HG02642 (cell line): ENCODE measurements around the gene RIMBP3C.
"Not testable (repeated sequence)": the region's sequence is repeated elsewhere in the genome, so short reads cannot be mapped to it uniquely, and the experiment has no call there.

Source experiments
- ATAC-seq: cut with Tn5 transposase; IDR thresholded peaks from one replicate; pipeline ENCODE4 v1.9.1; 2021; ENCODE audit warnings: mild to moderate bottlenecking; ENCODE audit not compliant: unreplicated experiment, poor library complexity

Gene RIMBP3C, protein sequence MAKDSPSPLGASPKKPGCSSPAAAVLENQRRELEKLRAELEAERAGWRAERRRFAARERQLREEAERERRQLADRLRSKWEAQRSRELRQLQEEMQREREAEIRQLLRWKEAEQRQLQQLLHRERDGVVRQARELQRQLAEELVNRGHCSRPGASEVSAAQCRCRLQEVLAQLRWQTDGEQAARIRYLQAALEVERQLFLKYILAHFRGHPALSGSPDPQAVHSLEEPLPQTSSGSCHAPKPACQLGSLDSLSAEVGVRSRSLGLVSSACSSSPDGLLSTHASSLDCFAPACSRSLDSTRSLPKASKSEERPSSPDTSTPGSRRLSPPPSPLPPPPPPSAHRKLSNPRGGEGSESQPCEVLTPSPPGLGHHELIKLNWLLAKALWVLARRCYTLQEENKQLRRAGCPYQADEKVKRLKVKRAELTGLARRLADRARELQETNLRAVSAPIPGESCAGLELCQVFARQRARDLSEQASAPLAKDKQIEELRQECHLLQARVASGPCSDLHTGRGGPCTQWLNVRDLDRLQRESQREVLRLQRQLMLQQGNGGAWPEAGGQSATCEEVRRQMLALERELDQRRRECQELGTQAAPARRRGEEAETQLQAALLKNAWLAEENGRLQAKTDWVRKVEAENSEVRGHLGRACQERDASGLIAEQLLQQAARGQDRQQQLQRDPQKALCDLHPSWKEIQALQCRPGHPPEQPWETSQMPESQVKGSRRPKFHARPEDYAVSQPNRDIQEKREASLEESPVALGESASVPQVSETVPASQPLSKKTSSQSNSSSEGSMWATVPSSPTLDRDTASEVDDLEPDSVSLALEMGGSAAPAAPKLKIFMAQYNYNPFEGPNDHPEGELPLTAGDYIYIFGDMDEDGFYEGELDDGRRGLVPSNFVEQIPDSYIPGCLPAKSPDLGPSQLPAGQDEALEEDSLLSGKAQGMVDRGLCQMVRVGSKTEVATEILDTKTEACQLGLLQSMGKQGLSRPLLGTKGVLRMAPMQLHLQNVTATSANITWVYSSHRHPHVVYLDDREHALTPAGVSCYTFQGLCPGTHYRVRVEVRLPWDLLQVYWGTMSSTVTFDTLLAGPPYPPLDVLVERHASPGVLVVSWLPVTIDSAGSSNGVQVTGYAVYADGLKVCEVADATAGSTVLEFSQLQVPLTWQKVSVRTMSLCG (N-terminal part only)

GRCh38 chr22:21551361-21551760 lies at the start of gene RIMBP3C:
Gene RIMBP3C (minus strand): TSS chr22:21551461. CDS start chr22:21550976, 485 bp downstream.
- not testable (repeated sequence) for ATAC-seq

DNA sequence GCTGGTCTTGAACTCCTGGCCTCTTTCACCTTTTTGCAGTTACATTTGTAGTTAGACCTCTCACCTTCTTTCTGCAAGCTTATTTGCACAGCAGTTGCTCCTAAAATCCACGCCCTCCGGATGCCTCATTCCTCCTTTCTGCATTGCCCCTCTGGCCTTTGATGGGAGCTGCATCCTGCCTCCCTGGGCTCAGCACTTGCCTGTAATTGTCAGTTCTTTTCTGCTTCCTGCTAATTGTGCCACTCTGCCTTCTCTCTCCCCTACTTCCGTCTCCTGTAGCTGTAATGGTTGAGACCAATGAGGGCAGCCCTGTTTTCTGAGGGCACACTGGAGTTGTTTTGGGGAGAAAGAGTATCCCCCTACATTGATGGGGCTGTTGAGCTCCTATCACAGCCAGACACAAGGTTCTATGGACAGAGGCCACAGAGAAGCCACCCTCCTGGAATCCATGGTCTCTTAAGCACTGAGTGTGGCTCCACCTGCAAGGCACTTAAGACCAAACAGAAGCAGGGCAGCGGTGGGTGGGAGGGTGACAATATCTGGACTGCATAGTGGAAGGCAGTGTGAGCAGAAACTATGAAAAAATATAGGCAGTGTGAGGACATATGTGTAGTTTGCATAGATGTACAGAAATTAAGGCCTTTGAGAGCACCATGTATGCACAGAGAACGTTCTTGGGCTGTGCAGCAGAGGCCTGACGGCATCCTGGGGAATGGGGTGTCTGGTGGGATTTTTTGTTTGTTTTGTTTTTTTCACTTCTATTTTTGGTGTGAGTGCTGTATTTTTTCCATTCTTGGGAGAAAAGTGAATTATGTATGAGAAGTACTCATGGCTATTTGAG lies 48.0 kb upstream of the RIMBP3C start:
- no peak for ATAC-seq

DNA sequence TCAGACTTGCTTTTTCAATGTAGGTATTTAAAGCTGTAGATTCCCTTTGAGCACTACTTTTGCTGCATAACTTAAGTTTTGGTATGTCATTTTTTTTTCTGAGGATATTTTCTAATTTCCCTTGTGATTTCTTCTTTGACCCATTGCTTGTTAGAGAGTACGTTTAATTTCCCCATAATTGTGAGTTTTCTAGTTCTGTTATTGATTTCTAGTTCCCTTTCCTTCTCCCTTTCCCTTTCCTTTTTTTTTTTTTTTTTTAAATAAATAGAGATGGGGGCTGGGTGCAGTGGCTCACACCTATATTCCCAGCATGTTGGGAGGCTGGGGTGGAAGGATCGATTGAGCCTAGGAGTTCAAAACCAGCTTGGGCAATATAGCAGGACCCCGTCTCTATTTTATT lies 47.0 kb upstream of the RIMBP3C start:
- no peak for ATAC-seq

GRCh38 chr22:21596356-21597135 lies 45.3 kb upstream of the RIMBP3C start:
- not testable (repeated sequence) for ATAC-seq

DNA sequence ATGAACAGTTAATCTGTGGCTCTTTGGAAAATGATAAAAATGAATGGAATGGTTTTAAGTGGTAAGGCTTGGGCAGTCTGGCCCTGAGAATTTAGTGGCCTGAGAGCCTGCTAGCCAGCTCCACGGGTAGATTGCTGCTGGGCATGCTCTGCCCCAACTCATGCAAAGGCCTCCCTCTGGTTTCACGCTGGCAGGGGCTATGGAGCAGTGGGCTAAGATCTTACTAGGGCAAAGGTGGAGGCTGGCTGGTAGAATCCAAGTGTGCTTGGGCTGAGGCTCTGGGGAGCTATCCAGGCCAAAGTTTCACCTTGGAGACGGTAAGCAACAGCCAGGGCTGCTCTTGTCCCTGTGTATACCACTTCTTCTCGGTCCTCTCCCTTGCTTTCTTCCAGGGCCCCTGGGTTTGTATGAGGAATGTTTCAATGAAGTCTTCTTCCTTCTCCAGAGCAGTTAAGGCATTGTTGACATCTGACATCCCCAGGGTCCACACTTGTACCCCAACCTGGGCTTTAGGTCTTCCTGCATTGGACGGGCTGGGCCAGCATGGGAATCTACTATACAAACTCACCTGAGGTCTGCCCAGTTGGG lies 43.7 kb upstream of the RIMBP3C start:
- no peak for ATAC-seq

- no peak for ATAC-seq
Observed at GRCh38 chr22:21593406-21594232, 42.4 kb upstream of the RIMBP3C start.

GRCh38 chr22:21592422-21592821 lies 41.2 kb upstream of the RIMBP3C start:
- no peak for ATAC-seq

DNA sequence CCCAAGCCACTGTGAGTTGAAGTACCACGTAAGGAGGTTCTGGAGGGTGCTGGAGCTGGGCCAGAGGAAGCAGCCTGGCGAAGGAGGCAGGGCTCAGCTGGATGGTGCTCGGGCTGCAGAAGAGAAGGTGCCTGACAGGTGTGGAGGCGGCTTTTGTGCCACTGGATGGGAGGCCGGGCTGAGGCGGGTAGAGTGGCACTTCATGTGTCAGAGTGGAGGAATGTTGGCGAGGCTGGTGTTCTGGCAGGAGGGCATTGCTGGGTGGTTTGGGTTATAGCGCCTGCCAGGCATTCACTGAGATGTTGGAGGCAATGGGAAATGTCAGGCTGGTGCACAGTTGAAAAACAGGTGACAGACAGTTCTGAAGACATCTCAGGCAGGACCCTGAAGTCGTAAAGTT lies 40.4 kb upstream of the RIMBP3C start:
- no peak for ATAC-seq

DNA sequence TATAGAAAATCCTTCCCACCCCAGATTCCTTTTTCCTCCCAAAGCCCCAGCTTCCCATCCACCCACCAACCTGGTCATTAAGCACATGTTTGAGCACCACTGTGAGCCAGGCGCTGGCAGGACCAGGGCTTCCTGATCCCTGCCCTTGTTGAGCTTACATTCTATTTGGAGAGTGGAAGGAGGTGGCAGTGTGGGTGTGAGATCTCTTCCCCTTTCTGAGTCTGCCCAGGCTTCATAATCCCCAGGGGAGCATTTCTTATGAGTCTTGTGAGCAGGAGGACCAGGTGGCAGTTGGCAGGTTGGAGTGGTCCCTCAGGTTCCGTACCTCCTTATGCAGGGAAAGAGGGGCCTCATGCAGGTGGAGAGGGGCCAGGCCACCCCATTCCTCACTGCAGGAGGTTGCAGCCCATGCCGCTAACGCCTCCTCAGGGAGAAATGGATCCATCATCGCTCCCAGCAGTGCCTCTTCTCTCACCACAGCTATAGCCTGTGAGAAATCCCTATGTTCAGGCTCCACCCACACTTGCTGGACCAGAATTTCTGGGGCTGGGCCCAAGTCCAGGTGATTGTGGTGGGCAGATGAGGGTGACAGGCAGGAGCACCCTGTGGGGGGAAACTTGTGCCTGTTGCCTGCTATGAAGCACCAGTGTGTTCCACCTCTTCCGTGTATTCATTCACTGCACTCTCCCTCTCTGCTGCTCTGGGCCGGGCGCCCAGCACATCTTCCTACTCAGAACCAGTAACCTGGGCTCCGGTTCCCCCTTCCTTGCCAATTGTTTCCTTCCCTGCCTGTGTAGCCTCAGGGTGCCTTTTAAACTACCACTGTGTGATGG lies 39.8 kb upstream of the RIMBP3C start:
- no peak for ATAC-seq

- no peak for ATAC-seq
Observed at GRCh38 chr22:21589396-21589795, 38.1 kb upstream of the RIMBP3C start.

DNA sequence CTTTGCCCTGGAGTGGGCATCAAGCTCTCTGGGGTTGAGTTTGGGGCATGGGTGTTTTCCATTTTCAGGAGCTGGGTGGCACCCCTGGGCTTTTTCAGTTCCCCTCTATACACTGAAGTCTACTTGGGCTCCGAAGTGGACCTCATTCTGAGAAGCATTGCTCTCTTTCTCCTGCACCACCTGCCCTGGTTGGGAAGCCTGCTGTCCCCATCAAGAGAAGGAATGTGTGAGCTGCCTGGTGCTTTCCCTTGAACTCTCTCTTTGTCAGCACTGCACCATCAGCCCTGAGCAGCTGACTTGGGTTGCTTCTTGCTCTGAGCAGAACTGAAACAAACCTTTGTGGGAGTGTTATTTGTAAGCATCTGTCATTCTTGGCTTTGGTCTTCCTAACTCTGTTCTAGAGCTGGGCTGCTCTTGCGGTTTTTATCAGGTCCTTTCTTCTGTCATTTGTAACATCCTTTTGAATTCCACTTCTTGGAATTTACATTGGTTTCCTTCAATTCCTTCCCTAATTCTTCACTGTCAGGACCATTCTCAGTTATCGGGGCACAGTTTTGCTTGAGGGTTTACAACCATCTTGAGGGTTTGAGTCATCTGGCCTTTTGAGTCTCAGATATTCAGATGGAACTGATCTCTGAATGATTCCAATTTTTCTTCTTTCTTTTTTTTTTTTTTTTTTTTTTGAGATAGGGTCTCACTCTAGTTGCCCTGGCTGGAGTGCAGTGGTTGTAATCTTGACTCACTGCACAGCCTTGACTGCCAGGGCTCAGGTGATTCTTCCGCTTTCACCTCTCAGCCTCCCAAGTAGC lies 36.7 kb upstream of the RIMBP3C start:
- ATAC-seq = peak; percentile 83

DNA sequence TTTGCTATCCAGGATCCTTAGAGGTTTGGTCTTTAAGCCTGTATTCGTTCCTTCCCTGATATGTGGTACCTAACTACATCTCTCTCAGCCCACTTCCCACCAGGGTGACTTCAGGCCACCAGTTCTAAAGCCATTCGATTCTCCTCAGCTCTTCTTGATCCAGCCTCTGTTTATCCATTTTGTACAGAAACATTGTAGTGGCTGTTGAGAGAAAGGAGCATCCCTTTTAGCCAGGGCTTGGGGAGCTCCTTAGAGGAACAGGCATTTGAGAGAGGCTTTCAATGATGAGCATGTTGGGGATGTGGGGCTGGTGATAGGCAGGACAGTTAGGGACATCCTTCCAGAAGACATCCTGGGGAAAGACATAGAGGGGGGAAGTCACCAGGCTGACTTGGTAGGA lies 34.1 kb upstream of the RIMBP3C start:
- ATAC-seq = no peak

DNA sequence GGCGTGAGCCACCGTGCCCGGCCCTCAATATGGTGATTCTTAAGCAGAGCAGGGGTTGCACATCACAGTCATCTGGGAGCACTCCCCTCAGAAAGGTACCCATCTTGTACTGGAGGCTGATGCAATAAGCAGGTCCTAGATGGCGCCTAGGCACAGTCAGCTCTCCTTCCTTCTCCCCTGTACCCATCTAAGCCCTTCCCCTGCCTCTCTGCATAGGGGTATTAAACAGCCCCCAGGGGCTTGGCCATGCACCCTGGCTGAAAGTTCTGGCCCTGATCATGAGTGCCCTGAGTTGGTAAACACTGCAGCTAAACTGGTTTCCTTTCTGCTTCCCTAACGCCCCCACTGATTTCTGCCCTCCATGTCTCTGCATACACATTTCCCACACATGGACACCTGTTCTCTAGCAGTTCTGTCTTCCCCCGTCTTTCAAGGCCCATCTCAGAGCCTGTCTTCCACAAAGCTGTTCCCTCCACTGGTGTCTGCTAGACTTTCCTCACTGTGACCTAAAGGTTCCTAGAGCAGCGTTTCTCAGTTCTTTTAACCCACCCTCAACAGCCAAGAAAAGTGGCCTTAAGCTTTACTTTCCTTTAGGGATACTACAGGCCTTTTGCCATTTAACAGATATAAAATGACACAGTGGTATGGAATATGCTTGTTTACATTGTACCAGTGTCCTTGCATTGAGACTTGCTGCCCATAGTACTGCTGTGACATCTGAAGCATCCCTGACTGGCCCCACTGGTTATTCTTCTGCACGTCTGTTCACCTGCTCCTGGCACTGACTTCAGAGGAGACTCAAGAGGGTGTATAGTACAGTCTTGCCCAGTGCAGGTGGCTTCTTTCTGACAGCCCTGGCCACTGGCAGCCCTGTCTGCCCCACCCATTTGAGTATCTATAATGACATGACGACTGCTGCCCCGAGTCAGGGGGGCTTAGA lies 31.8 kb upstream of the RIMBP3C start:
- no peak for ATAC-seq

- not testable (repeated sequence) for ATAC-seq
Observed at GRCh38 chr22:21581009-21581713, 29.9 kb upstream of the RIMBP3C start.

- ATAC-seq = not testable (repeated sequence)
Observed at GRCh38 chr22:21580623-21581007, 29.4 kb upstream of the RIMBP3C start.
